Measurements from ENCODE around the gene ADCK1. TPM values are rescaled to one million over a fixed set of nuclear protein-coding genes. Genes with fewer than 3 reads are reported as not detected.

Gene ADCK1
- total RNA-seq, 2 donors from 2014 or later = 7.4 to 12.1 TPM

DNA sequence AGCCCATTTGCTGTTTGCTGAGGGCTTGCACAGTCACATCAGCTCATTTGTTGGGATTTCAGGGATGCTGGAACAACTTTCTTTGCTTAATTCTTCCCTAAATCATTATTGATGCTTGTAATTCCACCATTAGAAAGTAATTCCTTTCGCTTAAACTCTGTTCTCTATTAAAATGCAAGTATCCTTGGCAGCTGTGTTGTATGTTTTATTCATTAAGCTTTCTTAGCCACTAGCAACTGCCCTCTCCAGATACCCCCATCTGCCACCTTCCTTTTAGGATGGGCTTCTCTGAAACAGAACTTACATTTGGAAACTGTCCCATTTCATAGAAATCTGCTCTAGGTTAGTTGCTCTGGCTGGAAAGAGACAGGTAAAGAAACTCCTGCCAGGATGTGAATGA, 43.7 kb downstream of the ADCK1 start:
- TF ChIP-seq, protein P1, sequence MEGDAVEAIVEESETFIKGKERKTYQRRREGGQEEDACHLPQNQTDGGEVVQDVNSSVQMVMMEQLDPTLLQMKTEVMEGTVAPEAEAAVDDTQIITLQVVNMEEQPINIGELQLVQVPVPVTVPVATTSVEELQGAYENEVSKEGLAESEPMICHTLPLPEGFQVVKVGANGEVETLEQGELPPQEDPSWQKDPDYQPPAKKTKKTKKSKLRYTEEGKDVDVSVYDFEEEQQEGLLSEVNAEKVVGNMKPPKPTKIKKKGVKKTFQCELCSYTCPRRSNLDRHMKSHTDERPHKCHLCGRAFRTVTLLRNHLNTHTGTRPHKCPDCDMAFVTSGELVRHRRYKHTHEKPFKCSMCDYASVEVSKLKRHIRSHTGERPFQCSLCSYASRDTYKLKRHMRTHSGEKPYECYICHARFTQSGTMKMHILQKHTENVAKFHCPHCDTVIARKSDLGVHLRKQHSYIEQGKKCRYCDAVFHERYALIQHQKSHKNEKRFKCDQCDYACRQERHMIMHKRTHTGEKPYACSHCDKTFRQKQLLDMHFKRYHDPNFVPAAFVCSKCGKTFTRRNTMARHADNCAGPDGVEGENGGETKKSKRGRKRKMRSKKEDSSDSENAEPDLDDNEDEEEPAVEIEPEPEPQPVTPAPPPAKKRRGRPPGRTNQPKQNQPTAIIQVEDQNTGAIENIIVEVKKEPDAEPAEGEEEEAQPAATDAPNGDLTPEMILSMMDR (IDR thresholded peaks at IDR 0.05) = no peak
- no peak overlapping the region for H3K27ac ChIP-seq
- no peak for DNase-seq
- H3K9ac ChIP-seq (ENCODE audit: low read depth in 2 of 2, low read length in 2 of 2) = no peak overlapping the region
- no peaks in the 10 kb centered on the region for H3K36me3 ChIP-seq
- H3K9me3 ChIP-seq = no peaks in the 10 kb centered on the region
- no peaks in the 10 kb centered on the region for H3K27me3 ChIP-seq
- intact Hi-C loops (cut with DNase I) = no loop called here
- no peaks in the 10 kb centered on the region for H3K4me1 ChIP-seq
- H3K4me3 ChIP-seq = no peak overlapping the region

DNA sequence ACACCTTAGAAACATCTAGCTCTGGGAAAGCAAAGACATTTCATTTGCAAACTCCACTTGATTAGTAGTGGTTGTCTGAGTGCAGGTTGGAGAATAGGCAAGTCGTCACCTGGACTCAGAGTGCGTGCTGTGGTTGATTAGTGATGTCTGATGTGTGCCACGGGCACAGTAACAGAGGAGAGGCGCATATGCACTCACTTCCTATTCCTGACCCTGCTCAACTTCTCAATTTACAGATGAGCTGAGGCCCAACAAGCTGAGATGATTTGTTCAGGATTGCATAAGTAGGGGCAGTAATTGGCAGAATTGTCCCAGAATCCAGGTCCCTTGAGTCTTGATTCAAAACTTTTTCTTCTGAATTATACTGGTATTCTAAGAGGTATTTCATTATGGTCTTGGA, 44.9 kb downstream of the ADCK1 start:
- Histone ChIP-seq H3K4me3 (no peak overlapping the region), H3K36me3 (no peaks in the 10 kb centered on the region), H3K9me3 (no peaks in the 10 kb centered on the region), H3K9ac (ENCODE audit: low read depth in 2 of 2, low read length in 2 of 2) (no peak overlapping the region), H3K4me1 (no peaks in the 10 kb centered on the region), H3K27me3 (no peaks in the 10 kb centered on the region), H3K27ac (no peak overlapping the region)
- DNase-seq = no peak
- TF ChIP-seq, protein P1 (IDR thresholded peaks at IDR 0.05) = no peak
- intact Hi-C loops (cut with DNase I) = no loop called here

- no peaks in the 10 kb centered on the region for H3K9me3 ChIP-seq
- H3K4me1 ChIP-seq = no peaks in the 10 kb centered on the region
- no peaks in the 10 kb centered on the region for H3K36me3 ChIP-seq
- H3K27ac ChIP-seq = no peak overlapping the region
- intact Hi-C loops (cut with DNase I) = no loop called here
- DNase-seq = no peak
- H3K9ac ChIP-seq (ENCODE audit: low read depth in 2 of 2, low read length in 2 of 2) = no peak overlapping the region
- no peaks in the 10 kb centered on the region for H3K27me3 ChIP-seq
- H3K4me3 ChIP-seq = no peak overlapping the region
- TF ChIP-seq, protein P1 (IDR thresholded peaks at IDR 0.05) = no peak
Measured at GRCh38 chr14:77848031-77848430, 48.1 kb downstream of the ADCK1 start.

- Histone ChIP-seq H3K36me3 (no peaks in the 10 kb centered on the region), H3K27me3 (no peaks in the 10 kb centered on the region), H3K9ac (ENCODE audit: low read depth in 2 of 2, low read length in 2 of 2) (no peak overlapping the region), H3K4me1 (no peaks in the 10 kb centered on the region), H3K27ac (no peak overlapping the region), H3K9me3 (no peaks in the 10 kb centered on the region), H3K4me3 (no peak overlapping the region)
- intact Hi-C loops (cut with DNase I) = no loop called here
- no peak for DNase-seq
- TF ChIP-seq, protein P1 (IDR thresholded peaks at IDR 0.05) = no peak
Measured at GRCh38 chr14:77849711-77850110, 49.8 kb downstream of the ADCK1 start.

DNA sequence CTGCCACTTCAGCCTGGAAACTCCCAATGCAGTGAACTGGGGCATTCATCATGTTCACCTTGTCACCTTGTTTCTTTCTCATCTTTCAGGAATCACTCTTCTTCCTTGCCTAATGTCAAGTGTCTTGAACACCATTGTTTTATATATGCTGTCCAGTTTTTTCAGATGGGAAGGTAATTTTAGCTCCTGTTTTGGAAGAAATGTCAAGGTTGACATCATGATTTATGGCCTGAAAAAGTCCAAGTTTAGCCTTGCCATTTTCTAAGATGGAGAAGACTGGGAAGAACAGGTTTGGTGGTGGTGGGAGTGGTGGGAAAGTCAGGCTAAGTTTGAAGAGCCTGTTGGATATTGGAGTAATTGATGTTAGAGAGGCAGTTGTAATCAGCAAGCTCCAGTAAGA, 54.0 kb downstream of the ADCK1 start:
- intact Hi-C loops (cut with DNase I) = no loop called here
- TF ChIP-seq, protein P1 (IDR thresholded peaks at IDR 0.05) = no peak
- DNase-seq = no peak
- Histone ChIP-seq H3K9me3 (no peaks in the 10 kb centered on the region), H3K27ac (no peak overlapping the region), H3K9ac (ENCODE audit: low read depth in 2 of 2, low read length in 2 of 2) (no peak overlapping the region), H3K4me1 (no peaks in the 10 kb centered on the region), H3K36me3 (no peaks in the 10 kb centered on the region), H3K4me3 (no peak overlapping the region), H3K27me3 (no peaks in the 10 kb centered on the region)

DNA sequence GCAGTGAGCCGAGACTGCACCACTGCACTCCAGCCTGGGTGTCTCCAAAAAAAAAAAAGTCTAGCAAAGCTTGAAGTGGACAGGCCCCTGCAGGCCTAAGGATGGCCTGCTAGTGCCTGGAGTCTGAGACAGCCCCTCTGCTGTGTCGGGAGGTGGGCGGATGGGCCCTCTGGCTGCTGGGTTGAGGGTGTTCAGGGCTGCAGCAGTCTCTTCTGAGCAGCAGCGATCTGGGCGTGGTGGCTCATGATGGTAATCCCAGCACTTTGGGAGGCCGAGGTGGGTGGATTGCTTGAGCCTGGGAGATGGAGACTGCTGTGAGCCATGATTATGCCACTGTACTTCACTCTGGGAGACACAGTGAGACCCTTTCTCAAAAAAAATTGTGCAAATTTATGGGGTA, 57.0 kb downstream of the ADCK1 start:
- Histone ChIP-seq H3K4me1 (no peaks in the 10 kb centered on the region), H3K27ac (no peak overlapping the region)
- intact Hi-C loops (cut with DNase I) = no loop called here

More for the DNA sequence above, 57.0 kb downstream of the ADCK1 start:
- no peaks in the 10 kb centered on the region for H3K9me3 ChIP-seq
- no peak overlapping the region for H3K4me3 ChIP-seq
- no peak for DNase-seq
- H3K36me3 ChIP-seq = no peaks in the 10 kb centered on the region
- TF ChIP-seq, protein P1 (IDR thresholded peaks at IDR 0.05) = no peak
- H3K9ac ChIP-seq (ENCODE audit: low read depth in 2 of 2, low read length in 2 of 2) = no peak overlapping the region
- H3K27me3 ChIP-seq = no peaks in the 10 kb centered on the region
